8988T (cell line): Measurements from ENCODE around the gene ADD3.
A peak's percentile ranks its signal among the peaks of the same experiment; 100 is the strongest.

Source experiments
- DNase-seq: peaks from one replicate; pipeline ENCODE4 v3.0.0; 2011

Gene ADD3, protein sequence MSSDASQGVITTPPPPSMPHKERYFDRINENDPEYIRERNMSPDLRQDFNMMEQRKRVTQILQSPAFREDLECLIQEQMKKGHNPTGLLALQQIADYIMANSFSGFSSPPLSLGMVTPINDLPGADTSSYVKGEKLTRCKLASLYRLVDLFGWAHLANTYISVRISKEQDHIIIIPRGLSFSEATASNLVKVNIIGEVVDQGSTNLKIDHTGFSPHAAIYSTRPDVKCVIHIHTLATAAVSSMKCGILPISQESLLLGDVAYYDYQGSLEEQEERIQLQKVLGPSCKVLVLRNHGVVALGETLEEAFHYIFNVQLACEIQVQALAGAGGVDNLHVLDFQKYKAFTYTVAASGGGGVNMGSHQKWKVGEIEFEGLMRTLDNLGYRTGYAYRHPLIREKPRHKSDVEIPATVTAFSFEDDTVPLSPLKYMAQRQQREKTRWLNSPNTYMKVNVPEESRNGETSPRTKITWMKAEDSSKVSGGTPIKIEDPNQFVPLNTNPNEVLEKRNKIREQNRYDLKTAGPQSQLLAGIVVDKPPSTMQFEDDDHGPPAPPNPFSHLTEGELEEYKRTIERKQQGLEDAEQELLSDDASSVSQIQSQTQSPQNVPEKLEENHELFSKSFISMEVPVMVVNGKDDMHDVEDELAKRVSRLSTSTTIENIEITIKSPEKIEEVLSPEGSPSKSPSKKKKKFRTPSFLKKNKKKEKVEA

DNA sequence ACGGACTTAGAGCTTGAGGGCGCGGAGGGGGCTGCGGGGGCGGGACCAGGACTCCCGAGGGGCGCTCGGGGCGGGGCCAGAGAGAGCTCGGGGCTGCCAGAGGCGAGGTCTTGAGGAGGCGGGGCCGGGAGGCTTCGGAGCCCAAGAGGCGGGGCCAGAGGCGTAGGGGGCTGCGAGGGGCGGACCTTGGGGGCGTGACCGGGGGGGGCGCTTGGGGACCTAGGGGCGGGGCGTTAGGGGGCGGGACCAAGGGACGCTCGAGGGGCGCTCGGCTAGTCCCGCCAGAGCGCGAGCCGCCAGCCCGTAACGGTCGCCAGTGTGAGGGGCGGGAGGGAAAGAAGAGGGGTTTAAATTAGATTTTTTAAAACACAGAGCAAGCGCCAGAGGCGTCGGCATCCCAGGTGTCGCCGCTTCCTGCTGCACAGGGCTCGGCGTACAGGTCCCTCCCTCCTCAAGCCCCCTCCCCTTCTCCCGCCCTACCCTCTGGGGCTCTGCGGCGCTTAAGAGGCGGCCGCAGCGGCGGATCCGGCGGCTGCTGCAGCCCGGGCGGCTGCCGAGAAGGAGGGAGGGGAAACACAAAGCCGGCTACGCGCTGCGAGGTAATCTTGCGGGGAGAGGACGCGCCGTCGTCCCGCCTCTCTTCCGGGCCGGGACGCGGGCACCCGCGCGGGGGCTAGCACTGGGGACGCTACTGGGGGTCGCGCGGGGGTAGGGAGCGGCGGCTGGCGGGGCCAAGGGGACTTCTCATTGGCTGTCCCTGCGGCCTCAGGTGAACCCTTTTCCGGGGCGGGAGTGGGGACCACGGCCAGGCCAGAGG, at the start of gene ADD3:
ADD3 (plus strand) TSS at position 284 of the 817 bp plus-strand sequence. CDS start 92,670 bp downstream, outside the sequence.
- DNase-seq, result peak; percentile 75

DNA sequence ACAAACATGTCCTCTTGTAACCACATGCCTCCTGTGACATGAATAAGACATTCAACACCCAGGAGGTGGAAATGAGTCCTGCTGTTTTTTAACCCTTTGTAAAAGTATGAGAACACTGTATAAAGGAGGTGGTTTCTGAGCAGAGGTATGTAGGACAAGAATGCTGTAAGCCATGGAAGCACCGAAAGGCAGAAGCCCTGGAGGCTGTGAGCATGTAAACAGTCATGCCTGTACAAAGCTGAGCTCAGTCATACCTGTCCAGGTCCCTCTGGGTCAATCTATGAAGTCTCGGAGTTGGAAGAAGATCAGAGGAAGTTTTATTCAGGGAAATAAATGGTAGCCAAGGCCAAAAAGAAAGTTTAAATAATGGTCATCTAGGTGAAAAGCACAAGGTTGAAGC, 49.7 kb upstream of the ADD3 start:
- no peak for DNase-seq

DNA sequence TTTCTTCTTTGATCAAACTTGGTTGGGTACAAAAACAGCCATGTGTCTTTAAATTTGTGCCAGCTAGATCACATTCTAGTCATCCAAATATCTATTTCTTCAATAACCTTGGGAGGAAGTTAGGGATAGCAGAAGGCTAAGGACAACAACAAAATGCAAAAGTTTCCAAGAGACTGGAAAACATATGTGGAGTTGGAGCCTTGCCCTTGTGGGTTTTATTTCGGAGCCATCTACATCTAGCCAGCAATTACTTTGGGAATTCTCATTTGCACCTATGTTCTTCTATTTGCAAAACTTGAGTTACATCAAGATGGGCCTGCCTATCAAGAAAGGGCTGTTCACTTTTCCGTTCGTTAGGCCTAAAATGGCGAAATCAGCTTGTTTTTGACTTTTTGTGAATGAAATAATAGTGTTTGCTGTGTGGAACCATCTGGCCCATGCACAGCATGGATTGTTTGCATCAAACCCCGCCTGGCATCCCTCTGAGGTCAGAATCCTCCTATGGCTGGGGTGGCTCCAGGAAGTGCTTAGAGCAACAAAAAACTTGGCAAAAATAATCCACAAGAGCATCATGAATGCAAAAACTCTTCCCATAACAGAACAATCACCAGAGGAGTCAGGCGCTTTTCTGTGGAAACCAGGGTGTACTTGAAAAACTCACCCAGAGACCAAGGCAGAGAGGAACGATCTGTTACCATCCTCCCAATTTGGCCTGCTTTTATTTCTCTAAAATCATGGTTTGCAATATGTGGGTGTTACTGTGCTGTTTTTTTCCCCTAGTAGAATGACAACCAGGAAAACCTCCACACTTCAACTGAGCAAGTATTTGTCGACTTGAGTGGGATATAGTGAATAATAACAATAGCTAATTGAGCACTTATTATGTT, 48.3 kb upstream of the ADD3 start:
- no peak for DNase-seq

DNA sequence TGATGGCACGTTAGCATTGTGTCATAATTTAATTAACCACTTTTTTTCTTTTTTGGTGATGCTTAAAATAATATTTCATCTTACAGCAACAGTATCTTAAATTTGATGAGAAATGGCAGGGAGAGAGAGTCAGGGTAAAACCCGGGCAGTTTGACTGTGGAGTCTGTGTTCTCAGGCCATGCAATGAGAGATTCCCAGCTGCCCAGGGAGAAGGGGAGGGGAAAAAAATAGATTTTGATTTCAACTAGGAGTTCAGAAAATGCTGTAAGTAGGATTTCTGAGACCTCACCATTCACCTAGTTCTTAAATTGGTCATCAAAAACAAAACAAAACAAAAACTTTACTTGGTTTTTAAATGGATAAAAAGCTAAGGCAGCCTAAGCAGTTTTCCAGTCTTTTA, 47.1 kb upstream of the ADD3 start:
- DNase-seq, result no peak

DNA sequence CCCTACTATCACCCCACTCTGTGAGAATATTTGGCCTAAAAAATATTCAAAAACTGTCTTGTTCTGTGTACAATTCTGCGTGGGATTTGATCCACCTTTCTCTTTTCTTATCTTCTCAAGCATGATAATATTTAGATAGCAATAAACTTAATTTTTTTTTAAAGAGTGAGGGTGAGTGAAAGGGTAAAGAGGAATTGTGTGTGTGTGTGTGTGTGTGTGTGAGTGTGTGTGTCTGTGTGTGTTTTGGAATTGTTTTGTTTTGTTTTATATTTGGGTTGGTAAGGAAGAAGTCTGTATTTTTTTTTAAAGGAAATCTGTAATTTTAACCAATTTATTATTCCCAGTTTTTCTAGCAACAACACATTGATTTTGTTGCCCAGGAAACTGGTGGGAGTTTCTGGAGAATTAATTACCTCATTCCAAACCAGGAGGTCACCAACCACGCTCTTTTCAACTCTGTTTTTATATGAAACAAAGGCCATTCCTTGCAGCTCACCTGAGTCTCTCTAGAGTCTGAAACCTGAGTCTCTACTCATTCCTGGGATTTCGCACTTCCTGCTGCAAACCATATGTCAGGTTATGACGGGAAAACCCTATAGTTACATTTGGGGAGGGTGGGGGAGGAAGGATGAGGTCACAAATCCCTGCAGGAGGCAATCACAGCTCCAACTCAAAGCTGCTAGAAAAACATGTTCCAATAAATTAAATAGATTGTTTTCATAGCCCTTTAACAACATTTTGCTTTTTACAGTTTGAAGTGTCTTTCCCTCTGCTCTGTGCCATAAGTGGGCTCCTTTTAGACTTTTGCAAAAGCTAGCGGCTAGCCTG, 46.4 kb upstream of the ADD3 start:
- no peak for DNase-seq

DNA sequence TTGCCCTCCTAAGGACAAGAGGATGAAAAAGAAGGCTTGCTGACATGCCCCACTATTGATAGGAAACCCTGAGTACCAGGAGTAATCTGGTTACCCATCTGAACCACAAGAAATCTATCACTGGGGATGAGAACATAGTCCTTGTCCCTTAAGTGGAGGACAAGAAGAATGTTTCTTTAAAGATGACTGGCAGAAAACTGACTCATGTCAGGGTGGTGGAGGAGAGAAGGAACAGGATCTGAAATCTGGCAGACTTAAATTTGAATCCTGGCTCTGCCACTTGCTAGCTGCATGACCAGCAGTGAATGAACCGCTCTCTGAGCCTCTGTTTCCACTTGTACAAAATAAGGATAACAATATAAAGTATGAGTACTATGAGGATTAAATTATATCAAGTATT, 45.5 kb upstream of the ADD3 start:
- no peak for DNase-seq

DNA sequence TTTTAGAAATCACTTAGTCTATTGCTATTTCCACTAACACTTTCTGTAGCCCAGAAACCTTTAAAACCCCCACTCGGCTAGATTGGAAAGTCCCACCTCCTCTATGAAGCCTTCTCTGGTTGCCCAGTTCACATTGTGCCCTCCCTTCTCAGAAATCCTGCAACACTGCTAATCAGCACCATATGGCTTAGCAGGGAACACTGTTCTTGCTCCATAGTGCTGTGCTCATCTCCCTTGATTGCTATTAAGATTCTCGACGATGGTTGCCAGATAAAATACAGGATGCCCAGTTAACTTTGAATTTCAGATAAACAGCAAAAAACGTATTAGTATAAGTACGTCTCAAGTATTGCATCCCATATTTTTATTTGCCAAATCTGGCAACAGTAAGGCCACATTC, 44.3 kb upstream of the ADD3 start:
- DNase-seq, result no peak

DNA sequence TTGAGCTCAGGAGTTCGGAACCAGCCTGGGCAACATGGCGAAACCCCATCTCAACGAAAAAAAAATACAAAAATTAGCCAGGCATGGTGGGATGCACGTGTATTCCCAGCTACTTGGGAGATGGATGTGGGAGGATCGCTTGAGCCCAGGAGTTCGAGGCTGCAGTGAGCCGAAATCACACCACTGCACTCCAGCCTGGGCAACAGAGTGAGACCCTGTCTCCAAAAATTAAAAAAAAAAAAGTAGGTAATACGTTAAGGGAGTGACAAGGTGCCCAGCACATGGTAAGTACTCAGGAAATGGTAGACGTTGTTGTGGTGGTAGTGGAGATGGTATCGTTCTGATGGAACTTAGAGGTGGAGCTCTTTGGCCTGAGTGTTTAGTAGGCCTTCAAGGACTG, 43.5 kb upstream of the ADD3 start:
- DNase-seq, result no peak

DNA sequence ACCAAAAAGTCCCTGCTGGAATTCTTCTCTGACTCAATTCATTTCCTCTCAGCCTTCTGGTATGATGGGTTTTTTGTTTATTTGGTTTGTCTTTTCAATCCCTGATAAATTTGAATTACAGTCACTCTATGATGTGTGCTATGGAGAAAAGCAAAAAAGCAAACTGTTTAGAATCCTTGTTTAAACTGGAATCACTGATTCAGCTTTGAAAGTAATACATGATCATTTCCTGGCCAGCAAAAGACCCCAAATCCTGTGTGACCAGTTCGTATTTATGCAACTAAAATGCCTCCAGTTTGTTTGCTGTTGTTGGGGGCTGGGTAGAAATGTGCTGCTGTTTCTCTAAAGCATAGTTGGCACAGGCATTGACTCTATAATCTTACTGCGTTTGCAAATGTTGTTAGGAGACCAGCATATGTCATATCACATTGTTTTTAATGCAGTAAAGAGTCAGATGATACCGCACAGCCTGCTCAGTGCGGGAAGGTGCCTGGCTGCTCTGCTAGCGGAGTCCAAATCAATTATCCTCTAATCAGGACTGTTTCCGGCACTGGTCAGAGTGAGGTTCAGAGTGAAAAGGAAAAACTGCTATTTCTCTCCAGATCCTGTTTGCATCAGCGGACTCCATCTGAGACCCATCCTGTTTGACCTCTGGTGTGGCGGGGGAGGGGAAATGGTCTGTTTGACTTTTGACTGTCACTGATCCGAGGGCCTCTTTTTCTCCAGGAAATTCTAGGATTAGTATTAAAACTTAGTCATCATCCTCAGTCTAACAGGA, 40.6 kb upstream of the ADD3 start:
- DNase-seq, result no peak

DNA sequence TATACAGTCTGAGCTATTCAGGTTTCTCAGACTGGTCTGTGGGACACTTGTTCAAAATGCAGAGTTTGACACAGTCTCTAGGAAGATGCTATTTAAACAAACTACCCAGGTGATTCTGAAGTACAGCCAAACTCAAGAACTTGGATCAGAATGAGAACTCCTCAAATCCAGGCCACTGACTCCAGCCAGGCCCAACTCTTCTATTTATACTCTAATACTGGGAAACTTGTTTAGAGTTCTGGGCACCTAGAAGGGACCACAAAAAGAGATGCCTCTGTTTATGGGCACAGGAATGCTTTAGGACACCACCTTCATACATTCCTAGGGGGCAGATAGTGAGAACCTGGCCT, 40.1 kb upstream of the ADD3 start:
- DNase-seq, result no peak

DNA sequence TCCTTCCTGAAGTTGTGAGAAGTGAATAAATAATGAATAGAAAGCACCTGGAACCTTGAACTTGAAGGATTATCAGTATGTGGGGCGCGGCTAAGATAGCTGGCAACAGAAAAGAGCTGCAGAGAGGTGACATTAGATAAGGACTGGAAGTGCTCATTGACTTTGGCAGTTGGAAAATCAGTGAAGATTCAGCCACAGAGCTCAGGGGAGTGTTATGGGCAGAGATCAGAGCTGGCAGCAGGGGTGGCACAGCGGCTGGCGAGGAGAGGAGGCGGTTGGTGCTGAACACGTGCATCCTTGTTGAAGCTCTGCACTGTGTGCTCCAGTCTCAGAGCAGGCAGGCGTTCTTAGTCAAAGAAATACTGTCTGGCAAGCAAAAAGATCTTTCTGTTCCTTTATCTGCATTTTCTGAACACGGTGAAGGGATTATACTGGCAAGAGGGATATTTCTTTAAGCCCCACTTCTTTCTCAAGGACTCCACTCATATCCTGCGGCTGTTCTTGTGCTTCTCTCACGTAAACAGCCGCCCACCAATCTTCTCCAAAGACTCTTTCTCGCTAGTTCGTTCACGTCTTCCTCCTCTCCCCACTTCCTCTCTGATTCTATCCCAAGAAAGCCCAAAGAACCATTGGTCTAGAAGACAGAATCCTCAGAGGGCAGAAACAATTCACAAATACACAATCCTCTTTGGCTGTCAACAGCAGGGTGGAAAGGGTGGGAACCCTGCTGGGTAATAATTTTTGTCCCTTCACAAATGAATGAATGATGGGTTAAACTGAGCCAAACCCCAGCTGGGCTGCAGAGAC, 38.6 kb upstream of the ADD3 start:
- DNase-seq, result no peak

DNA sequence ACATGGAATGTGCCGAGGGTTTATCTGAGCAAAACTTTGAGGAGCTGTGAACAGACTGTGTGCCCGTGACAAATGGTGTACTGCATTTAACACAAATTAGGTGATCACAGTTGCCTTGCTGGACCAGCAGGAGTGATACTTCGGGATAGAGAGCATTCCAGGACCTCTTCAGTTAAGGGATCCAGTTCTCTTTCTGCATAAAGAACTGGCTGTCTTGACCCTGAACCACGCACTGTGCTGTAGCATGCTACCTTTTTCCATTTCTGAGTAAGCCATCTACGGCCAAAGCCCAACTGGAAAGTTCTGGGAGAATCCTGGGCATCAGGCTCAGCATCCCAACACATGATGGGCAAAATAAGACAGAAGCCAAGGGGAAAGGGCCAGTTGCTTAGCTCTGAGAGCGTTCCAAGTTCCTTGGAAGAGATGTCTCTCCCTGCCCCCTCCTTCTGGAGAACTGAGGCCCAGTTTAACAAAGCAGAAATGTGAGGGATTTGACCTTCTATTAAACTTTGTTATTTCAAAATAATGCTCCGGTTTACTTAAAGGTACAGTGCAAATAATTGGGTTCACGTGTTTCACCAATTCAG, 37.9 kb upstream of the ADD3 start:
- DNase-seq, result no peak

DNA sequence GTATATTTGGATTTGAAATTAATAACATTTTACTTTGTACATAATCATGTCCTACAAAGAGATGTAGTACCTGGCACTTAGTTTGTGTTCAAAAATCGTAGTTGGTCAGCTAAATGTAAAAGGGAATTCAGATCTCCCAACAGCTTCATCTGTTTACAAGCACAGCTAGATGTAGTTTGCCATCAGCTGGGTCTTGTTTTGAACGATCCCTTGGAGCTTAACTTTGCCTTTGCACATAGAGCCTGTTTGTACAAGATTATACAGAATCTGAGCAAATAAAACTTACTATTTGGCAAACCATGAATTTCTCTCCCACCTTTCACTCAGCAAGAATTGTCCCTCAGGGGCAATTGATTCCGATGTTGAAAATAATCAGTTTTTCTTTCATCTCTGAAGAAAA, 36.1 kb upstream of the ADD3 start:
- no peak for DNase-seq

DNA sequence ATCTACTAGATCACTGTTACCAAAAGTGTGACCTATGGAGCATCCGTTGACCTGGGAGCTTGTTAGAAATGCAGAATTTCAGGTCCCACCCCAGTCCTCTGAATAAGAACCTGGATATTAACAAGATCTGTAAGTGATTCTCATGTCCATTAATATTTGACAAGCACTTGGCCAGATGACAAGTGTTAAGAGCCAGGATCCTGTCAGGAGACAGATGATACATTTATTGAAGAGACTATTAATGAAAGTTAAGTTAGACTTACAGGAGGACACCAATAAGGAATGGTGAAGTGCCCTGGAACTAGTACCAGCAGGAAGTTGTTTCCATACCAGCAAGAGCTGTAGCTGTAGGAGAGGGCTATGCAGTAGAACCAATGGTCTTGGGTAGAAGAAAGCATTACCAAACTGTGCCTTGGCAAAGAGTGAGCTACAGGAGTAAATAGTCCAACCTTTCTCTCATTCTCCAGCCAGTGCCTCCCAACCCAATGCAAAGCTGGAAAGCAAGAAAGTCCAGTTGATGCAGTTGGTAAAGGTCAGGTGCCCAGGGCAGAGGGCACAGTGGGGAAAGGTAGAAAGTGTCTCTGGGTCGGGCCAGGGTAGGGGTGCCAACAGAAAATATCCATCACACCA, 35.3 kb upstream of the ADD3 start:
- no peak for DNase-seq

DNA sequence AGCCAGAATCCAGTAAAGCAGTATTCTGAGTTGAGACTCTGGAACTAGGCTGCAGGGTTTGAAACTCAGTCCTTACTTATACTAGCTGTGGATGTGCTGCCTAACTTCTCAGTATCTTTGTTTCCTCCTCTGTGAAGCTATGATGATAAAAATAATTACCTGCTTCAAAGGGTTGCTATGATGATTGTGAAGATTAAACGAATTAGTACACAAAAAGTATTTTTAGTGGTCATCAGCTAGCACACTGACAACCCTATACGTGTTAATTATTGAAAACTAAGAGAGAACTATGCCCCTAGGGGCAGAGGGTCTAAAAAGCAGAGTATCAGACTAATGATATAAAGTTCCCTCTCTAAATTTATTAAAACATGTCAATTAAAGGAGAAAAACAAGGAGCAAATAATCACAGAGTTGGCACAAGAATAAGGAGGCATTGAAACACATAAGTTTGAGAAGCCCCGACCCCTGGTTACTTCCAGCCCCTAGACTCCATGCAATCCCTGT, 34.4 kb upstream of the ADD3 start:
- no peak for DNase-seq

DNA sequence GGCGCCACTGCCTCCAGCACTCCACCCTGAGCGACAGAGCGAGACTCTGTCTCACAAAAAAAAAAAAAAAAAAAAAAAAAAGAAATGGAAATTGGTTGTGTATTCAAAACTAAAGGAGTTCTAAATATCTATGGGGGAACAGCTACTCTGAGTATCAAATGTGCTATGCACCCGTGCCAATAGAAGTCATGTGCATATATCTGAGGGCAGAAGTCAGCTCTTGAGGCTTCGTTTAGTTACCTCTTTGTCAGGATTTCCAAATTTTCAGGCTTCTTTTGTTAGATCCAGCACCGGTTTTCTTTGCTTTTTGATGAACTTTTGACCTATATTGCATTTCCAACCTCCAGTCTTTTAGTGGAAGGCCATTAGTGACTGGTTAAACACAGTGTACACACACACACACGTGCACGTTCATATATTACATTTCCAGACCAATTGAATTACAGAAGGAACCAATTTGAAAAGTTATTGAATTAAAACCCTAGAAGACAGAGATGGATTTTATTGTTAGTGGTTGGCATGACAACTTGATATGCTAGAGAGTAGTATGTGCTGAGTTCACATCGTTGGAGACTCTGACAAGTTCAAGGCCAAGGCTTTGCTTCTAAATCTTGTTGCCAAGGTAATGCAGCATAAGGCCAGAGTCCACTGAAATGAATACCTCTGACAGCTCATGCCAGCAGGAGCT, 33.1 kb upstream of the ADD3 start:
- no peak for DNase-seq

DNA sequence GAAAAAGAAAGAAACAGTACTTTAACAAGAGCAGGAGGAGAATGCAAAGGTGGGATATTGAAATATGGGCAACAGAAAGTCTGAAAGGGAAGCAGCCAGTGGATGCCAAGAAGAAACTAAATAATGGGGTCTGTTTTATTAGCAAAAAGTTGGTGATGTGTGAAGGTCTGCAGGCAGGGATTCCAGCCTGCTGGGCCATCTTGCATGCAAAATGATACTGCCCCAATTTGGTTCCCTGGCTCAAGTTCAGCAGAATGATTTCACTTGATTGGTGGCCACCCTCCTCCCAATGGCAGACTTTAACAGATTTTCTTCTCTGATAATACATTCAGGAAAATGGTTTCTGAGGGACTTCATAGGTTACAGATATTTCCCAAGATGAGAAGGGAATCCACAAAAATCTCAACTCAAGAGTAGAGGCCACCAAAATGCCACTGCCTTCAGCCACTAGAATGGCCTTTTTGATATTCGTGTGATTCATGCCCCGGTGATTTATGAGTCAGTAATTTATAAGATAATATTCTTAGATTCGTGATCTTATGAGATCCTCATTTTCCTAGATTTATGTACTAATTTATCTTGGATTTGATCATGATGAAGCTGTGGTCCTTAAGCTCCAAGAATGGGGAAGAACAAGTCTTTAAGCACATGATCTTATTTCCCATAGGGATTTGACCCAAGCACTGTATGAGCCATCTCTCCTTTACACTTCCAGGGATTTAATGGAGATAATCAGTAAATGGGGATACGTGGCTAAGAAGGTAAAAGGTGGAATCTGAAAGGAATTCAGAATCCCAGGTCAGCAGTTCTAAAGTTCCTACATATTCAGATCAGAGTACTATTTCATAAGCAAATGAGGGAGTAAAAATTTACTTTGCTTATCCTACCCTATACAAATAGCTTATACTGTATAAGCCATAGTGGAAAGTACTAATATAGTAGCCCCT, 32.3 kb upstream of the ADD3 start:
- DNase-seq, result no peak
